ENCODE data around the gene PARG.

Gene PARG

GRCh38 chr10:49834201-49834600 lies 107.6 kb downstream of the PARG start:
- TF ChIP-seq CTCF (IDR thresholded peaks at IDR 0.05; ENCODE audit: low read depth, low read length): no peak
- DNase-seq (ENCODE audit: low read depth, low spot score): no peak
- in situ Hi-C loops (cut with HindIII; ENCODE audit: low sequenced_read_pairs): no loop called here
- no peak overlapping the region for H3K4me3 ChIP-seq (ENCODE audit: low read depth, low read length)

- no peak for DNase-seq (ENCODE audit: low read depth, low spot score)
- H3K4me3 ChIP-seq (ENCODE audit: low read depth, low read length): no peak overlapping the region
- TF ChIP-seq CTCF (IDR thresholded peaks at IDR 0.05; ENCODE audit: low read depth, low read length): no peak
- in situ Hi-C loops (cut with HindIII; ENCODE audit: low sequenced_read_pairs): no loop called here
Observed at GRCh38 chr10:49833168-49833567, 108.7 kb downstream of the PARG start.

- TF ChIP-seq CTCF (IDR thresholded peaks at IDR 0.05; ENCODE audit: low read depth, low read length): no peak
- peak; percentile 70 for DNase-seq (ENCODE audit: low read depth, low spot score)
- no peak overlapping the region for H3K4me3 ChIP-seq (ENCODE audit: low read depth, low read length)
- in situ Hi-C loops (cut with HindIII; ENCODE audit: low sequenced_read_pairs): no loop called here
Observed at GRCh38 chr10:49831352-49832035, 110.3 kb downstream of the PARG start.

GRCh38 chr10:49830846-49831245 lies 111.0 kb downstream of the PARG start:
- no peak for DNase-seq (ENCODE audit: low read depth, low spot score)
- in situ Hi-C loops (cut with HindIII; ENCODE audit: low sequenced_read_pairs): no loop called here
- TF ChIP-seq CTCF (IDR thresholded peaks at IDR 0.05; ENCODE audit: low read depth, low read length): no peak
- no peak overlapping the region for H3K4me3 ChIP-seq (ENCODE audit: low read depth, low read length)

- H3K4me3 ChIP-seq (ENCODE audit: low read depth, low read length): no peak overlapping the region
- DNase-seq (ENCODE audit: low read depth, low spot score): peak; percentile 2
- TF ChIP-seq CTCF (IDR thresholded peaks at IDR 0.05; ENCODE audit: low read depth, low read length): no peak
- in situ Hi-C loops (cut with HindIII; ENCODE audit: low sequenced_read_pairs): no loop called here
Observed at GRCh38 chr10:49830016-49830415, 111.8 kb downstream of the PARG start.

GRCh38 chr10:49827297-49827696 lies 114.5 kb downstream of the PARG start:
- no peak for TF ChIP-seq CTCF (IDR thresholded peaks at IDR 0.05; ENCODE audit: low read depth, low read length)
- DNase-seq (ENCODE audit: low read depth, low spot score): no peak
- in situ Hi-C loops (cut with HindIII; ENCODE audit: low sequenced_read_pairs): no loop called here
- H3K4me3 ChIP-seq (ENCODE audit: low read depth, low read length): no peak overlapping the region
